HEK293T (cell line): Measurements from ENCODE around the gene PCYT1A.
"Not testable (repeated sequence)": the region's sequence is repeated elsewhere in the genome, so short reads cannot be mapped to it uniquely, and the experiment has no call there.

Source experiments
- BHLHE40 ChIP-seq: fragments of 450-650 bp; IDR thresholded peaks from 2 replicates; pipeline ENCODE4 v1.6.1; 2016; ENCODE audit warnings: mild to moderate bottlenecking, moderate library complexity, borderline replicate concordance
- CTBP1 ChIP-seq: fragments of 450-650 bp; IDR thresholded peaks from 2 replicates; pipeline ENCODE4 v1.6.1; 2016; ENCODE audit warnings: borderline replicate concordance
- LEF1 ChIP-seq: fragments of 450-650 bp; IDR thresholded peaks from 2 replicates; pipeline ENCODE4 v1.6.1; 2017; ENCODE audit warnings: mild to moderate bottlenecking, borderline replicate concordance
- SUZ12 ChIP-seq: fragments of 450-650 bp; IDR thresholded peaks from 2 replicates; pipeline ENCODE4 v1.6.1; 2016; ENCODE audit warnings: mild to moderate bottlenecking

GRCh38 chr3:196184169-196184432, 103.4 kb downstream of the PCYT1A start:
- not testable (repeated sequence) for TF ChIP-seq LEF1, CTBP1, SUZ12, BHLHE40
